Right ventricle myocardium inferior (tissue), 1 donor: ENCODE results near the gene IL2. TPM values are rescaled to one million over a fixed set of nuclear protein-coding genes. Genes with fewer than 3 reads are reported as not detected.

Source experiments
- ATAC-seq: fragments of 200-7000 bp; cut with Tn5 transposase; one replicate; pipeline ENCODE4 v1.9.1; 2020; ENCODE audit warnings: mild to moderate bottlenecking, moderate library complexity
- DNase-seq: peaks from one replicate; pipeline ENCODE4 v3.0.0; 2021; ENCODE audit errors: missing footprints
- intact Hi-C: fragments of 100-400 bp; cut with DNase I; formaldehyde crosslinking; loops from one replicate; pipeline ENCODE4 v1.11.0; 2022
- long read RNA-seq: library from polyadenylated mRNA; unstranded; transcript quantifications from one replicate; pipeline ENCODE4 v2.0.0, GENCODE V29; 2021
- total RNA-seq: library from RNA; stranded (reverse); fragmentation: NEBNext Ultra II Directional; extraction: Animal tissue kit (Norgen Biotek cat#: 25700); gene quantifications from one replicate; pipeline ENCODE4 v1.2.1, GENCODE V29; 2021
- donor health status: DM: no; HTN: yes; CAD: no; lungs with severe emphysema.

IL2 gene
- total RNA-seq: not detected
- long read RNA-seq: 0 reads

DNA sequence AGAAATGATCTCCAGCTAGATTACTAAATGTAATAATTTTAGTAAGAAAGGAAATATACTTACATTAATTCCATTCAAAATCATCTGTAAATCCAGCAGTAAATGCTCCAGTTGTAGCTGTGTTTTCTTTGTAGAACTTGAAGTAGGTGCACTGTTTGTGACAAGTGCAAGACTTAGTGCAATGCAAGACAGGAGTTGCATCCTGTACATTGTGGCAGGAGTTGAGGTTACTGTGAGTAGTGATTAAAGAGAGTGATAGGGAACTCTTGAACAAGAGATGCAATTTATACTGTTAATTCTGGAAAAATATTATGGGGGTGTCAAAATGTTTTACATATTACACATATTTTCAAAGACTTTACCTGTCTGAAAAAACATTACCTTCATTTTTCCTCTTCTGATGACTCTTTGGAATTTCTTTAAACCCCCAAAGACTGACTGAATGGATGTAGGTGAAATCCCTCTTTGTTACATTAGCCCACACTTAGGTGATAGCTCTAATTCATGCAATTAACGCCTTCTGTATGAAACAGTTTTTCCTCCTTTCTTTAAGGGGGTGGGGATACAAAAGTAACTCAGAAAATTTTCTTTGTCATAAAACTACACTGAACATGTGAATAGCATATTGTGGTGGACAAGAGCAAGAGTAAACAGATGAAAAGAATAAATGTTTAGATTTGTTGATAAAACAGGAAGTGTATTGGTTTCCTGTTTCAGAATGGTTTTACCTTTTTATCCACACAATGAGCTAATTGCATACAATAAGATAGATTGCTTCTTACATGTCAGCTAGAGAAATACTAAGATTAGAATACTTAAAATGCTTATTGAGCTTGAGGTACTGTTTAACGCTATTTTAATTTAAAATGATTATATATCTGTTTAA, at the start of gene IL2:
Gene IL2 (minus strand): TSS at position 495 of the 886 bp plus-strand sequence. CDS start 285 bp downstream, at position 210.
- DNase-seq (no peak), ATAC-seq (no peak)
- intact Hi-C loops: no loop called here

DNA sequence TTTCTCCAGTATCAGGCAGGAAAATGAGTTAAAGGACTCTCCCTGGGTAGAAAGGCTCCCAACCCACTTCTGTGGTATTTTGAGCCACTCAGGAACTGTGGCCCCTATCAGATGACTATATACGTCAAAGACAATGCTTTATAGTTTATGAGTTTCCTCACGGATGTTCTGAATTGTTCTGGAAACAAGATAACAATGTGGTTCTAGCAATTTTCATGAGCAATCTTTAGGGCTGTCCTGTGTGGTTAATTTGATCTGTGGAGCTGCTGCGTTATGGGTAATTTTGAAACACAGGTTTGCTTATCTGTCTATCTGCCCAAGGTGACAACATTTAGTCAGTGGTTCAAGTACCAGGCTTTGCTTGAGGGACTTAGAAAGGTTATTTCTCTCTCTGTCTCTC, 46.7 kb upstream of the IL2 start:
- intact Hi-C loops: no loop called here
- DNase-seq: no peak
- no peak for ATAC-seq

DNA sequence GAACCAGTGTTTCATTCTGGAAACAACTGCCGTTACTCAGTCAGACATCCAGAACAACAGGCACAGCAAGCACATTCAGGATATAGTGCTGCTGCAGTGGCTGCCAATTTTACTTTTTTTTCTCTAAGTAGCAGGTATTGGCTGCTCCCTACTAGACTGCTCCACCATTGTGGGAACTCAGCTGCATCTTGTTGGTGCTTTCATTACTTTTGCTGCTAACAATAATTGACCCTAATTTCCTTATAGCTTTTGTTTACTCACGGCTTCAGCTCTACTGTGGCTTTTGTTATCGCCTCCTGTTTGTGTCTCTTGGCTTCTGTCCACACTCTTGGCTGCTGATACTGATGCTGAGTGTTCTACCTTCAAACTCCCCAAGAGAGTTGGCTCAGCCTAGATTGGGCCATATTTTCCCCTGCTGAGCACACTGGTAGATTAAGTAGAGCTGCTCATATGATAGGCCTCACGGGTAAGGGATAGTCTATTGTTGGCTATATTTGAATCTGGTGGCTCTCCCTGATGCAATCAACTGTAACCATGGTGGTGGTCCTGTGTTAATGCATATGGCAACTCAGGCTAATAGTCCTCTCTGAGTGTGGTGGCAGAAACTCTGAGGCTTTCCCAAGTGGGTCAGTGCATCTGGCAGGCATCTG, 44.5 kb upstream of the IL2 start:
- intact Hi-C loops: no loop called here
- ATAC-seq: peak; percentile 50
- DNase-seq: no peak

DNA sequence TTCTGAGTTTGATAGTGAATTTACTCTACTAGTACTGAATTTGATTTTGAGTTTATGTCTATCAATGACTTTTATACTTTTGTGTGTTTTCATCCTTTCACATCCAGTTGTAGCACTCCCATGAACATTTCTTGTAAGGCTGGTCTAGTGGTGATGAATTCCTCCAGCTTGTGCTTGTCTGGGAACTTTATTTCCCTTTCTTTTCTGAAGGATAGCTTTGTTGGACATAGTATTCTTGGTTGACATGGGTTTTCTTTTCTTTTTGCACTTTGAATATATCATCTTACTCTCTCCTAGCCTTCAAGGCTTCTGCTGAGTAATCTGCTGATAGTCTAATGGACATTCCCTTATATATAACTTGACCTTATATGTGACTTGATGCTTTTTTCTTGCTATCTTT, 32.5 kb upstream of the IL2 start:
- DNase-seq (no peak), ATAC-seq (no peak)
- intact Hi-C loops: no loop called here

DNA sequence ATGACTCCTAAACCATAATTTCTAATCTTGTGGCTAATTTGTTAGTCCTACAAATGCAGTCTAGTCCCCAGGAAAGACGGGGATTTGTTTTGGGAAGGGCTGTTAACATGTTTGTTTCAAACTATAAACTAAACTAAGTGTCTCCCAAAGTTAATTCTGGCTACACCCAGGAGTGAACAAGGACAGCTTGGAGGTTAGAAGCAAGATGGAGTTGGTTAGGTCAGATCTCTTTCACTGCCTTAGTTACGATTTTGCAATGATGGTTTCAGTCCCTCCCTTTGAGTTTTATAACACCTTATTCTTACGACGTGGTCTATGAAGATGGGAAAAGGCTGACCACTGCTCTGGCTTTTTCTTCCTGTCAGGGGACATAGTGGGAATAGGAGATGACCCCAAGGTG, 27.0 kb upstream of the IL2 start:
- no peak for DNase-seq
- ATAC-seq: no peak
- intact Hi-C loops: no loop called here

DNA sequence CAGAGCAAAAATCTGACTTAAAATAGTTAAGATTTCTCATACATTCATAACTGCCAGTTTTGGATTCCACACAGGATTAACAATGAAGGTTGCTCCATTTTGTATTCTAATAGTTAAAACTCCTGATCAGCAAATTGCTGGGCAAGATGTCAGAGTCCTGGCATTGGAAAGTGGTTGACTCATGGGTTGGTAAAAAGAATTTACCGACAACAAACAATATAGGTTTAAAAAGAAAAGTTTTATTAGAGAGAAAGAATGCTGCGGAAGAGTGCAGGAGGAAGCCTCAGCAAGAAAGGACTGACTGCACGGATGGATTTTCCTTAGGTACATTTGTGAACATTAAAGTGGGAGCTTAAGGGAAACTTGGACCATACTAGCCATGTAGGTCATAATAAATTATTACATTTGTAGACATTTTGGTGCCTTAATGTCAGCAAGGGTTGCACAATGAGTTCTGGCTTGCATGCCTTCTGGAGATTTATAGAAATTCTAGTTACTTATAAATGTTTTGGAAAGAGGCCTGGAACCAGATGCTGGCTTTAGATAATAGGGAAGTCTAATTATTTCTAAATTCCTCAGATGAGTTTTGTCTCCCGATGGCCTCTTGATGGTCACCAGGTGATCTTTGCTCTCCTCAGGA, 25.4 kb upstream of the IL2 start:
- ATAC-seq (no peak), DNase-seq (no peak)
- intact Hi-C loops: no loop called here

DNA sequence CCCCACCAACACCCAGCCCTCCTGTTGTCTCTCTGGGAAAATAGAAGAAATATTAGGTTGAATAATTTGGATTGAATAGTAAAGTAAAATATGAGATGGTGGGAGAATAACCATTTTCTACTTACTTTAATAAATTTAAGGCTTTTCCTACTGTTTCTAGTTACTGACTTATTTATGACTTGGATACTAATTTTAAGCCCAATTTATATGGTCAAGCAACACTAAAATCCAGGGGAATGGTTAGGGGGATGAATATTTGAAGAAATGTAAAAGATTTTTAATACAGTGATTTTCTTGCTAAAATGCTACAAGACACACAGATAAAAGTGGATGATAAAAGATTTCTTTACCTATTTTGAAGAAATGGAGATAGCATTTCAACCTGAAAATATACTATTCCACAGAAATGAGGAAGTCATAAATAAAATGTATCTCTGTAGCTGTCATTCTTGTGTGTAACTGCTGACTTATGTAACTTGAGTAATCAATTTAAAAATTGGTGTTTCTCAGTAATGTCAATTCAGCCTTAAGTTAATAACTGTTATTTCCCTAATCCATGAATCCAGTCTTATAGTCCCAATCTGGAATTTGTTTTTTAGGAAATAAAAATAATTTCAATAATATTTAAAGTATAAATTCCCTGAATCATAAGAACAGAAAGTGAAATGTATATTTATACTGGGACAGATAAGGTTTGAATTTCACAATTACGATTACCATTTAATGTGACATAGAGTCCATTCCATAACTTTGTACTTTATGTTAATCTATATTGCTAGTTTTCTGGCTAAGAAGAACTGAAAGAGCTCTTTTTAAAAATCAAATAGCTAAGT, 24.3 kb upstream of the IL2 start:
- no peak for DNase-seq
- intact Hi-C loops: no loop called here
- ATAC-seq: no peak

DNA sequence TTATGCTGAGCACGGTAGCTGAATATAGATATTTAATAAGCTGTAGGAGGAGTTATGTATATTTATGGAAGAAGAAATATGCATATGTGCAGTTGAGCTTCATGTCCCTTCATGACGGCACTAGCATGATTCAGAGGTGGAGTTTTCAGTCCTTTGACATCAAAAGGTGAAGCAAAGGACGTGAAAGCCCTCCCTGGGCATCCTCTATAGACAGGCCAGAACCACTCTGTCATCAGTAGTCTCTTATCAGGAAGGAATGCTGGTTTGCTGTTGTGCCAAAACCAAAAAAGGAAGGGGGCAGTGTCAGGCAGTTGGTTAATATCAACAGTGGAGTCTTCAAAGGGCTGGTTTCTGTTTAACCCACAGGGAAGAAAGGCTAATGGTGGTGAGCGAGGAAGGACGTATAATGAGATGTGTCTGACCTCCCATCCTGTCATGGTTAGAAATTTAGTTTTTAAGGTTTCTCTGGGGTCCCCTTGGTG, 23.5 kb upstream of the IL2 start:
- DNase-seq (no peak), ATAC-seq (no peak)
- intact Hi-C loops: no loop called here

DNA sequence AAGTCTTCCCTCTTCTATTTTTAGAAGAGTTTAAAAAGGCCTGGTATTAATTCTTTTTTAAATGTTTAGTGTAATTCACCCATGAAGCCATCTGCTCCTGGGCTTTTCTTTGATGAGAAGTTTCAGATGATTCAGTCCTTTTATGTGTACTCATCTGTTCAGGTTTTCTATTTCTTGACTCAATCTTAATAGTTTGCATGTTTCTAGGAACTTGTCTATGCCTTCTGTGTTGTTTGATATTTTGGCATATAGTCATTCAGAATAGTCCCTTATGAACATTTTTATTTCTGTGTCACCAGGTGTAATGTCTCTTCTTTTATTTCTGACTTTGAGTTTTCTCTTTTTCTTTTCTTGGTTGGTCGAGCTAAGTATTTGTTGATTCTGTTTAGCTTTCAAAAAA, 20.2 kb upstream of the IL2 start:
- ATAC-seq (no peak), DNase-seq (no peak)
- intact Hi-C loops: no loop called here

DNA sequence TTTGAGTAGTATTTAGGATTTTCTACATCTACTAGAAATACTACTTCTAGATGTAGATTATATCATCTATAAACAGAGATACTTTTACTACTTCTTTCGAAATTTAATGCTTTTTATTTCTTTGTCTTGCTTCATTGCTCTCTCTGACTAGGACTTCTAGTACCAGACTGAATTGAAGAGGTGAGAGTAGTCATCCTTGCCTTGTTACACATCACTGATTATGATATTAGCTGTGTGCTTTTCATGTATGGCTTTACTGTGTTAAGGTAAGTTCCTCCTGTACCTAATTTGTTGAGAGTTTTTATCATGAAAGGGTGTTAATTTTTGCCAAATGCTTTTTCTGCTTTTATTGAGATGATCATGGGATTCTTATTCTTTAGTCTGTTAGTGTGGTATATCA, 19.6 kb upstream of the IL2 start:
- DNase-seq: no peak
- intact Hi-C loops: no loop called here
- no peak for ATAC-seq

DNA sequence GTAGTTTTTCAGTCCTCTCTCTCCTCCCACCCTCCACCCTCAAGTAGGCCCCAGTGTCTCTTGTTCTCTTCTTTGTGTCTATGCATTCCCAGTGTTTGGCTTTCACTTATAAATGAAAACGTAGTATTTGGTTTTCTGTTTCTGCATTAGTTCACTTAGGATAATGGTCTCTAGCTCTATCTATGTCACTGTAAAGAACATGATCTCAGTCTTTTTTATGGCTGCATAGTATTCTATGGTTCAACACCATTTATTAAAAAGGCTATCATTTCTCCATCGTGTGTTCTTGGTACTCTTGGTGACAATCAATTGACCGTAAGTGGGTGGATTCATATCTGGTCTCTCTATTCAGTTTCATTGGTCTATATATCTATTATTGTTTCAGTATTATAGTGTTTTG, 18.7 kb upstream of the IL2 start:
- DNase-seq (no peak), ATAC-seq (no peak)
- intact Hi-C loops: no loop called here

DNA sequence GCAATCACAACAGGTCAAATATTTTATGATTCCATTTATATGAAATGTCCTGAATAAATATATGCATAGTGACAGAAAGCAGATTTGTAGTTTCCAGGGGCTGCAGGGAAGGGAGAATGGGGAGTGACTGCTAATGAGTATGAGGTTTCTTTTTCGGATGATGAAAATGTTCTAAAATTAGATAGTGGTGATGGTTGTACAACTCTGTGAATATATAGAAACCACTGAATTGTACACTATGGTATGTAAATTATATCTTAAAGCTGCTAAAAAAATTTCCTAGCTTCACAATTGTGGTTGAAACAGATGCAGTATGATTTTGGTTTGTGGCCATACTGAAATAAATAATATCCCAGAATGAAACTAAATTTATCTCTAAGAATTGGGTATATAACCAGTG, 12.9 kb upstream of the IL2 start:
- ATAC-seq: no peak
- intact Hi-C loops: no loop called here

DNA sequence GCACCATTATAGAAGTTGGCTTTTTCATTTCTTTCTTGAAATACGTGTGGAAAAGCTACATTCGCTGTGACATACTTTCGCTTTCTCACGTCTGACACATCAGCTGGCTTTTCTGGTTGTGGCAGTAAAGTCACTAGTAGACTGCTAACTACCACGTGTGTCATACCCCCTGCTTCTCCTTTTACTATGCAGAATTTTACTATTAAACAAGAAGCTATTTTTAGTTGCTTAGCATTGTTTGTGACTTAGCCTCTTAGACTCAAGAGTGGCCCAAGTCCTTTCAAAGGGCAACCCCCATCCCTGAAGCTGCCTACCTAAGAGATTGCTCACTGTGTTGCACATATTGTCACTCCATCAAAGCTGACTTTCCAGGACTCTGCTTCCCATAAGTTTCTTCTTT, 2.1 kb upstream of the IL2 start:
- intact Hi-C loops: no loop called here
- DNase-seq (no peak), ATAC-seq (no peak)

More for the DNA sequence above, 12.9 kb upstream of the IL2 start:
- DNase-seq: no peak

DNA sequence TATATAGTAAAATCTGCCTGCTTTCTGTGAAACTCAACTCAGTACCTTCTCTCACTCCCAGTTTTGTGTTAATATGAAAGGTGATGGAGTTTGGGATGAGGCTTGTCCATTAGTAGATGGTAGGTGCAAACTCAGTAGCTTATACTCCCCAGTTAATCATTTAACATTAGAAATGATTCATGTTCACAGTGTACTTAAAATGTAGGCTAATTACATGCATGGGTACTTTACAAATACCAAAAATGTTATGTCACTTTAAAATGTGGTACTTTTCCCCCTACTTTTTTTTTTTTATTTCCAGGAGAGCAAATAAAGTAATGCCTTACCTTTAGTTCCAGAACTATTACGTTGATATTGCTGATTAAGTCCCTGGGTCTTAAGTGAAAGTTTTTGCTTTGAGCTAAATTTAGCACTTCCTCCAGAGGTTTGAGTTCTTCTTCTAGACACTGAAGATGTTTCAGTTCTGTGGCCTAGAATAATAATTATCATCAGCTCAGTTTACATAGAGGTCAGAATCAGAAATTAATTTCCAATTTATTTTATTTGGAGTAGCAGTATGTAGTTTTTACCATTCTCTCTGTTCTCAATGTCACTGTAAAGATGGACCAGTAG, 3.0 kb downstream of the IL2 start:
- ATAC-seq: no peak
- DNase-seq: no peak
- intact Hi-C loops: no loop called here

DNA sequence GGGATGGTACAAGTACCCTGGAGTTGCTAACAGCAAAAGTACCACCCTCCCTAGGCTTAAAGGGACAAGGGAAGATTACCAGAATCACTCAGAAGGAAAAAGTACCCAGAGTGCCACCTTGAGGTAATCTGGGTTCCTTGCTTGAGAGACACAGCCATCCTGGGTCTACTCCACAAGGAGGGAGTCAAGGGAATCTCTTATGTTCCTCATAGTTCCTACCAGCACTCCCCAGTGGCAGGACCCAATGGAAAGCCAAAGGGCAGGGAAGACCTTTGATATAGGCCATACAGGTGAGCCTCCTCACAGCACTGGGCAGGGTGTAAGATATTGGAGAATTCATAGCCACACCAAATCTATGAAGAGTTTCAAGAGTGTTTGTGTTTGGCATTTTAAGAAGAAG, 5.7 kb downstream of the IL2 start:
- ATAC-seq: no peak
- DNase-seq: no peak
- intact Hi-C loops: no loop called here

DNA sequence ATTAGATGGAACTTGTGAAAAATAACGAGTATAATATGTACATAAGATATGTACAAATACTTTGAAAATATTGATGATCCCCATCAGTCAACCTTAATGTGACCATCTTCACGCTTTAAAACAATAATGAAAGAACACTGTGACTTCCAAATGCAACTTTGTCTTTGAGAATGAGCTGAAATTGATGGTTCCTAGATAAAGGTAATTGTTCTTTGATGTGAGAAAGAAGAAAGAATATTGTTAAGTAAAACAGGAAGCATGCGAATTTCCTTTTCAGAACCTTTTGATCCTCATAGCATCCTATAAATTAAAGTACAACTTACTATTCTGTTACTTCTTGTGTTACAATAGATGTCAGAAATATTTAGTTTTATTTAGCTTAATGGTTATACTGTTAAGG, 22.2 kb downstream of the IL2 start:
- intact Hi-C loops: no loop called here
- ATAC-seq: no peak
- no peak for DNase-seq

DNA sequence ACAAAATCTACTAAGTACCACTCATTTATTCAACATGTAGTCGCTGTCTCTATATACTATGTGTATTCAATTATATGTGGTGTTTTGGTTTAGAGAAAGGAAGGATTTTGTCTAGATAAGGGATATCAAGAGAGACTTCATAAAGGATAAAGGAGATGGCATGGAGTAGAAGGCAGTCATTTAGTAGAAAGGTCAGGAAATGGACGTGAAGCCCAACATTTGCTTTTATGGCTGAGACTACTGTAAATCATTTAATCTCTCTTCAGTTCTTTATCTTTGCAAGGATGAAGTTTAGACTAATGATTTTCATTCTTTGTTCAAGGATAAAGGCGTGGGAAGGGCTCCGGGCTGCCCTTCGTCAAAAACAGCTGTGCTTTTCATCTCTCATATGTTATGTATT, 25.2 kb downstream of the IL2 start:
- no peak for DNase-seq
- intact Hi-C loops: no loop called here
- no peak for ATAC-seq

DNA sequence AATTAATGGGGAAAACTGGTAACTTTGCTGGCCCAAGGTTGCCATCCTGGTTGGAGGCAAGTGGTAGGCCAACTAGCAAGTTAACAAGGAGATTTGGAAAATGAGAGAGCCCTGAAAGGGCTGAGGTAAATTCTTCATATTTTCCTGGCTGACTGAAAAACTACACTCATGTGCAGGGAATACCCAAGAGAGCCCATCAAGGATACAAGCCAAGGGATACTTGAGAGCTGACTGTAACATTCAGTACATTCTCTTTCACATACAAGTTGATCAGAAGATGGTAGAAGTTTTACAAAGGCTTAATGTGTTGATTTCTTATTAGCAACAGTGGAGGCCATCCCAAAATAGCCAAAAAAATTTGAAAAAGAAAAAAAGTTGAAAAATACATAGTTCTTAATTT, 33.3 kb downstream of the IL2 start:
- DNase-seq: no peak
- no peak for ATAC-seq
- intact Hi-C loops: no loop called here

DNA sequence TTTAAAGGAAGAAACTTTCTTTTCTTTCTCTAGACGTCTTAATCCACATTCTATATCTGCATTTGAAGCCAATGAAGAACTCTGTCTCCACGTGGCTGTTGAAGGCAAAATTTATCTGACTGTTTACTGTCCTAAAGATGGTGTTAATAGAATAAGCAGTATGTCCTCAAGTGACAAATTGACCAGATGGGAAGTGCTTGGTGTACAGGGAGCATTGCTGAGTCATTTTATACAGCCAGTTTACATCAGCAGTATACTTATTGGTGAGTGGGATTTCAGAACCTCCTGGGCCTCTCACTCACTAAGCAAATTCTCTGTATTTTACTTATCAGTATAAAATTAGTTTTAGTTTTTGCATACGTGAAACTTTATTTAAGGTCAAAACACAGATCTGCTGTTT, 44.0 kb downstream of the IL2 start:
- DNase-seq (no peak), ATAC-seq (no peak)
- intact Hi-C loops: no loop called here
